K562 (cell line): ENCODE results near the gene DNAAF3. TPM values are rescaled to one million over a fixed set of nuclear protein-coding genes. Genes with fewer than 3 reads are reported as not detected.

Source experiments
- ARNT ChIP-seq, 2 experiments: fragments of 450-650 bp; IDR thresholded peaks; 2 replicates each; pipeline ENCODE4 v1.6.1; 2016; ENCODE audit warnings: mild to moderate bottlenecking in 1 of 2
- BHLHE40 ChIP-seq: IDR thresholded peaks from 2 replicates; pipeline ENCODE4 v1.6.1; 2011; ENCODE audit warnings: low read length, improper control_type of control experiment
- CREB1 ChIP-seq, 2 experiments: sonication (generic) in 1 of 2; formaldehyde crosslinking in 1 of 2; IDR thresholded peaks; 2 replicates each; pipeline versions ENCODE4 v1.6.1 to v1.8.0; 2012 to 2022; ENCODE audit warnings: inconsistent platforms in 1 of 2, mild to moderate bottlenecking in 1 of 2, missing genetic modification reagents in 1 of 2, moderate library complexity in 1 of 2
- KLF16 ChIP-seq: IDR thresholded peaks from 2 replicates; pipeline ENCODE4 v1.6.1; 2016; ENCODE audit warnings: antibody characterized with exemption
- LEF1 ChIP-seq: fragments of 450-650 bp; IDR thresholded peaks from 2 replicates; pipeline ENCODE4 v1.6.1; 2016; ENCODE audit warnings: mild to moderate bottlenecking
- MAZ ChIP-seq, 2 experiments: fragments of 450-650 bp in 1 of 2; sonication (generic) in 1 of 2; formaldehyde crosslinking; IDR thresholded peaks in 1 of 2; conservative IDR thresholded peaks in 1 of 2; 2 replicates each; pipeline versions ENCODE4 v1.4.0 to v1.5.0; 2020; ENCODE audit warnings: mild to moderate bottlenecking in 1 of 2, missing genetic modification reagents in 1 of 2
- MEF2A ChIP-seq: IDR thresholded peaks from 2 replicates; pipeline ENCODE4 v1.6.1; 2011; ENCODE audit warnings: low read depth, mild to moderate bottlenecking, low read length, moderate library complexity; ENCODE audit not compliant: control insufficient read depth
- NFXL1 ChIP-seq: fragments of 450-650 bp; formaldehyde crosslinking; IDR thresholded peaks from 2 replicates; pipeline ENCODE4 v1.4.0; 2021; ENCODE audit warnings: mild to moderate bottlenecking
- POLR2AphosphoS5 ChIP-seq: IDR thresholded peaks from 2 replicates; pipeline ENCODE4 v1.6.1; 2011; ENCODE audit warnings: mild to moderate bottlenecking, low read depth, low read length, moderate library complexity; ENCODE audit not compliant: control insufficient read depth, insufficient read depth
- PYGO2 ChIP-seq: fragments of 450-650 bp; IDR thresholded peaks from 2 replicates; pipeline ENCODE4 v1.6.1; 2016; ENCODE audit warnings: mild to moderate bottlenecking, missing genetic modification characterization, moderate library complexity, missing compliant biosample characterization
- RCOR1 ChIP-seq, 2 experiments: IDR thresholded peaks; 2 replicates each; pipeline ENCODE4 v1.6.1; 2012; ENCODE audit warnings: low read depth in 2 of 2, low read length in 2 of 2, borderline replicate concordance in 1 of 2, improper control_type of control experiment in 1 of 2
- SPI1 ChIP-seq: IDR thresholded peaks from 2 replicates; pipeline ENCODE4 v1.6.1; 2011; ENCODE audit warnings: low read depth, low read length, control low read depth, borderline replicate concordance
- STAT5A ChIP-seq: IDR thresholded peaks from 2 replicates; pipeline ENCODE4 v1.6.1; 2012; ENCODE audit warnings: low read length, inconsistent platforms, borderline replicate concordance
- TEAD4 ChIP-seq, 2 experiments: sonication (generic) in 1 of 2; formaldehyde crosslinking in 1 of 2; IDR thresholded peaks; 2 replicates each; pipeline versions ENCODE4 v1.6.1 to v1.8.0; 2012 to 2022; ENCODE audit warnings: borderline replicate concordance in 1 of 2, inconsistent platforms in 1 of 2, low read length in 1 of 2, mild to moderate bottlenecking in 1 of 2, missing genetic modification reagents in 1 of 2
- ZNF263 ChIP-seq: sonication (generic); formaldehyde crosslinking; IDR thresholded peaks from 2 replicates; pipeline ENCODE4 v1.8.0; 2022; ENCODE audit warnings: mild to moderate bottlenecking, missing genetic modification reagents, borderline replicate concordance
- polyA plus RNA-seq, 8 experiments: library from polyadenylated mRNA; depleted of rRNA in 4 of 8; stranded (reverse) in 5 of 8; unstranded in 3 of 8; fragments of >200 nt; fragmentation: Nextera tagmentation in 2 of 8; fragmentation: Illumina TruSeq in 1 of 8; extraction: Ambion mirVana in 2 of 8; extraction: Trizol in 1 of 8; gene quantifications; 2 replicates each; pipeline versions ENCODE4 v1.2.1 to v1.2.3, GENCODE V29; 2011 to 2014; ENCODE audit warnings: inconsistent platforms in 1 of 8, missing spikeins in 1 of 8
- total RNA-seq, 7 experiments: library from RNA; depleted of rRNA in 6 of 7; stranded (reverse); fragments of >200 nt in 6 of 7; fragmentation: Illumina TruSeq in 2 of 7; extraction: Trizol in 2 of 7; gene quantifications; 2 replicates each; pipeline versions ENCODE4 v1.2.1 to v1.2.3, GENCODE V29; 2011 to 2021; ENCODE audit warnings: low replicate concordance in 1 of 7
- TF ChIP-seq, protein P1 (sequence below): fragments of 450-650 bp; IDR thresholded peaks from 2 replicates; pipeline ENCODE4 v1.6.1; 2016; ENCODE audit warnings: antibody characterized with exemption
- TF ChIP-seq, protein P2 (sequence below): sonication (generic); IDR thresholded peaks from 2 replicates; pipeline ENCODE4 v1.6.1; 2016
- TF ChIP-seq, protein P3 (sequence below), 2 experiments: fragments of 450-650 bp; IDR thresholded peaks; 2 replicates each; pipeline ENCODE4 v1.6.1; 2016
- TF ChIP-seq, protein P4 (sequence below): fragments of 450-650 bp; formaldehyde crosslinking; IDR thresholded peaks from 2 replicates; pipeline ENCODE4 v1.4.0; 2022; ENCODE audit warnings: missing genetic modification characterization
- TF ChIP-seq, protein P5 (sequence below): fragments of 450-650 bp; formaldehyde crosslinking; IDR thresholded peaks from 2 replicates; pipeline ENCODE4 v1.4.0; 2020; ENCODE audit warnings: mild to moderate bottlenecking, moderate library complexity

The DNAAF3 gene
- total and polyA plus RNA-seq, 9 of the 15 experiments (the other 6 are each of a cell fraction or from before 2014, with no cell fraction given): 21.6 to 61.5 (median 43.0) TPM

DNA sequence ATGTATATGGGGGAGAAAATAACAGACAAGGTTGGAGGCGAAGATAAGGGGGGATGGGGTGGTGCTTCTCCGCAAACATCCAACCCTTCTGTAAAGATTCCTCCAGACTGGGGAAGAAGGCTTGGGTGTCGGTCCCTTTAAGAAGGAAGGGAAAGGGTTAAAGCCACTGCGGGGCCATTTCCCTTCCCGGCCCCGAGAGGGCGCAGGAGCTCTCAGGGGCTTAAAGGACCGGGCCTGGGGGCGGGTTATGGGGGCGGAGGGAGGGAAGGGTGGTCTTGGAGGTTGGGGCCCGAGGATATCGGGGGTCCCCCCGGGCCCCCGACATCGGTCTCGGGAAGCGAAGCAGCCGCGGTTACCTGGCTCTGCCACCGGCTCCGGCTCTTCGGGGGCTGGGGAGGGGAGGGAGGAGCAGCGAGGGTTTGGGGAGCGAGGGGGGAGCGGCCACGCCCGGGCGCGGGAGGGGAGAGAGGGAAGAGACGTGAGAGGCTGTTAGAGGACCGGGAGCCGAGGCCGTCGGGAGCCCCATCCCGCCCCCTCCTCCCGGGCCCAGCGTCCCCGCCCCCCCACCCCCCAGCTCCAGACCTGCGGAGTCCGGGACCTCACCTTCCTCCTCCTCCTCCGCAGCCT, 20.2 kb downstream of the DNAAF3 start (continued):
- TF ChIP-seq, protein P1, sequence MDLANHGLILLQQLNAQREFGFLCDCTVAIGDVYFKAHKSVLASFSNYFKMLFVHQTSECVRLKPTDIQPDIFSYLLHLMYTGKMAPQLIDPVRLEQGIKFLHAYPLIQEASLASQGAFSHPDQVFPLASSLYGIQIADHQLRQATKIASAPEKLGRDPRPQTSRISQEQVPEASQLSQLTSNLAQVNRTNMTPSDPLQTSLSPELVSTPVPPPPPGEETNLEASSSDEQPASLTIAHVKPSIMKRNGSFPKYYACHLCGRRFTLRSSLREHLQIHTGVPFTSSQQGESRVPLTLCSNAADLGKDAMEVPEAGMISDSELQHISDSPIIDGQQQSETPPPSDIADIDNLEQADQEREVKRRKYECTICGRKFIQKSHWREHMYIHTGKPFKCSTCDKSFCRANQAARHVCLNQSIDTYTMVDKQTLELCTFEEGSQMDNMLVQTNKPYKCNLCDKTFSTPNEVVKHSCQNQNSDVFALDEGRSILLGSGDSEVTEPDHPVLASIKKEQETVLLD: peak; percentile 69
- TF ChIP-seq, protein P2, sequence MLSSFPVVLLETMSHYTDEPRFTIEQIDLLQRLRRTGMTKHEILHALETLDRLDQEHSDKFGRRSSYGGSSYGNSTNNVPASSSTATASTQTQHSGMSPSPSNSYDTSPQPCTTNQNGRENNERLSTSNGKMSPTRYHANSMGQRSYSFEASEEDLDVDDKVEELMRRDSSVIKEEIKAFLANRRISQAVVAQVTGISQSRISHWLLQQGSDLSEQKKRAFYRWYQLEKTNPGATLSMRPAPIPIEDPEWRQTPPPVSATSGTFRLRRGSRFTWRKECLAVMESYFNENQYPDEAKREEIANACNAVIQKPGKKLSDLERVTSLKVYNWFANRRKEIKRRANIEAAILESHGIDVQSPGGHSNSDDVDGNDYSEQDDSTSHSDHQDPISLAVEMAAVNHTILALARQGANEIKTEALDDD: no peak
- TF ChIP-seq MAZ (CRISPR knock-in tag; conservative IDR thresholded peaks at IDR 0.05 in 1 of 2, IDR thresholded peaks at IDR 0.05 in 1 of 2) (peak; percentile 86 to 88), LEF1 (peak; percentile 59; the same call in 1 of the 2 replicates), PYGO2 (no peak), CREB1 (IDR thresholded peaks at IDR 0.05) (peak; percentile 9; the same call in 1 of the 2 replicates), CREB1 (CRISPR knock-in tag; IDR thresholded peaks at IDR 0.05) (no peak), TEAD4 (IDR thresholded peaks at IDR 0.05; ENCODE audit: low read length) (peak; percentile 45; the same call in 1 of the 2 replicates), TEAD4 (CRISPR knock-in tag; IDR thresholded peaks at IDR 0.05; ENCODE audit: borderline replicate concordance) (no peak), BHLHE40 (peak; percentile 22; the same call in 1 of the 2 replicates), NFXL1 (CRISPR knock-in tag) (no peak), KLF16 (peak; percentile 66), ZNF263 (CRISPR knock-in tag) (peak; percentile 87), RCOR1 (IDR thresholded peaks at IDR 0.05; ENCODE audit: borderline replicate concordance in 1 of 2, low read depth in 2 of 2, low read length in 2 of 2) (peak in 1 of 2 experiments; percentile 38; a peak in 3 of 4 replicates), ARNT (IDR thresholded peaks at IDR 0.05) (peak; percentile 72 to 75; a peak in 2 of 4 replicates), SPI1 (0 out of 2 replicates have a peak, but pooled peaks have one; percentile 1), MEF2A (peak; percentile 68), POLR2AphosphoS5 (peak; percentile 28; the same call in 1 of the 2 replicates), STAT5A (peak; percentile 36; the same call in 1 of the 2 replicates)
- TF ChIP-seq, protein P3, sequence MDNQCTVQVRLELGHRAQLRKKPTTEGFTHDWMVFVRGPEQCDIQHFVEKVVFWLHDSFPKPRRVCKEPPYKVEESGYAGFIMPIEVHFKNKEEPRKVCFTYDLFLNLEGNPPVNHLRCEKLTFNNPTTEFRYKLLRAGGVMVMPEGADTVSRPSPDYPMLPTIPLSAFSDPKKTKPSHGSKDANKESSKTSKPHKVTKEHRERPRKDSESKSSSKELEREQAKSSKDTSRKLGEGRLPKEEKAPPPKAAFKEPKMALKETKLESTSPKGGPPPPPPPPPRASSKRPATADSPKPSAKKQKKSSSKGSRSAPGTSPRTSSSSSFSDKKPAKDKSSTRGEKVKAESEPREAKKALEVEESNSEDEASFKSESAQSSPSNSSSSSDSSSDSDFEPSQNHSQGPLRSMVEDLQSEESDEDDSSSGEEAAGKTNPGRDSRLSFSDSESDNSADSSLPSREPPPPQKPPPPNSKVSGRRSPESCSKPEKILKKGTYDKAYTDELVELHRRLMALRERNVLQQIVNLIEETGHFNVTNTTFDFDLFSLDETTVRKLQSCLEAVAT (IDR thresholded peaks at IDR 0.05): peak in 1 of 2 experiments; percentile 39; a peak in 1 of 4 replicates
- TF ChIP-seq, protein P4, sequence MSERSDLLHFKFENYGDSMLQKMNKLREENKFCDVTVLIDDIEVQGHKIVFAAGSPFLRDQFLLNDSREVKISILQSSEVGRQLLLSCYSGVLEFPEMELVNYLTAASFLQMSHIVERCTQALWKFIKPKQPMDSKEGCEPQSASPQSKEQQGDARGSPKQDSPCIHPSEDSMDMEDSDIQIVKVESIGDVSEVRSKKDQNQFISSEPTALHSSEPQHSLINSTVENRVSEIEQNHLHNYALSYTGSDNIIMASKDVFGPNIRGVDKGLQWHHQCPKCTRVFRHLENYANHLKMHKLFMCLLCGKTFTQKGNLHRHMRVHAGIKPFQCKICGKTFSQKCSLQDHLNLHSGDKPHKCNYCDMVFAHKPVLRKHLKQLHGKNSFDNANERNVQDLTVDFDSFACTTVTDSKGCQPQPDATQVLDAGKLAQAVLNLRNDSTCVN: no peak
- TF ChIP-seq, protein P5, sequence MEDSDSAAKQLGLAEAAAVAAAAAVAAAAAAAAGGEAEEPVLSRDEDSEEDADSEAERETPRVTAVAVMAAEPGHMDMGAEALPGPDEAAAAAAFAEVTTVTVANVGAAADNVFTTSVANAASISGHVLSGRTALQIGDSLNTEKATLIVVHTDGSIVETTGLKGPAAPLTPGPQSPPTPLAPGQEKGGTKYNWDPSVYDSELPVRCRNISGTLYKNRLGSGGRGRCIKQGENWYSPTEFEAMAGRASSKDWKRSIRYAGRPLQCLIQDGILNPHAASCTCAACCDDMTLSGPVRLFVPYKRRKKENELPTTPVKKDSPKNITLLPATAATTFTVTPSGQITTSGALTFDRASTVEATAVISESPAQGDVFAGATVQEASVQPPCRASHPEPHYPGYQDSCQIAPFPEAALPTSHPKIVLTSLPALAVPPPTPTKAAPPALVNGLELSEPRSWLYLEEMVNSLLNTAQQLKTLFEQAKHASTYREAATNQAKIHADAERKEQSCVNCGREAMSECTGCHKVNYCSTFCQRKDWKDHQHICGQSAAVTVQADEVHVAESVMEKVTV (CRISPR knock-in tag): 0 out of 2 replicates have a peak, but pooled peaks have one; percentile 12
